ENCODE data around the gene BATF.

BATF gene

DNA sequence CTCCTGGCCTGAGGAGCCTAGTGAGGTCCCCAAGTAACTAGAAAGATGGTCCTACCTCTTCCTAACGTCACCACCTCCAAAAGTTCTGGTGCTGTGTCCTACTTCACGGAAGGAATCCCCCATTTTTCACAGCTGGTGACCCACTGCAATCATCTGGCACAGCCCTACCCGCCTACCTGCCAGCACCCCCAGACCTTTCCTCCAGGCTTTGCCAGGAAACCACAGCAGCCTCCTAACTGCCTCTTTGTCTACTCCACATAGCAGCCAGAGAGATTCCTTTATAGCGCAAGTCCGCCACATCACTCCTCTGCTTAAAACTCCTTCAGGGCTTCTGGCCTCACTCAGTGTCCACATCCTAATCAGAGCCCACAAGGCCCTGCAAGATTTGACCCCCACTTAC lies 42.8 kb downstream of the BATF start:
- TF ChIP-seq ZFX (IDR thresholded peaks at IDR 0.05; ENCODE audit: borderline replicate concordance) = no peak
- TF ChIP-seq, protein P1, sequence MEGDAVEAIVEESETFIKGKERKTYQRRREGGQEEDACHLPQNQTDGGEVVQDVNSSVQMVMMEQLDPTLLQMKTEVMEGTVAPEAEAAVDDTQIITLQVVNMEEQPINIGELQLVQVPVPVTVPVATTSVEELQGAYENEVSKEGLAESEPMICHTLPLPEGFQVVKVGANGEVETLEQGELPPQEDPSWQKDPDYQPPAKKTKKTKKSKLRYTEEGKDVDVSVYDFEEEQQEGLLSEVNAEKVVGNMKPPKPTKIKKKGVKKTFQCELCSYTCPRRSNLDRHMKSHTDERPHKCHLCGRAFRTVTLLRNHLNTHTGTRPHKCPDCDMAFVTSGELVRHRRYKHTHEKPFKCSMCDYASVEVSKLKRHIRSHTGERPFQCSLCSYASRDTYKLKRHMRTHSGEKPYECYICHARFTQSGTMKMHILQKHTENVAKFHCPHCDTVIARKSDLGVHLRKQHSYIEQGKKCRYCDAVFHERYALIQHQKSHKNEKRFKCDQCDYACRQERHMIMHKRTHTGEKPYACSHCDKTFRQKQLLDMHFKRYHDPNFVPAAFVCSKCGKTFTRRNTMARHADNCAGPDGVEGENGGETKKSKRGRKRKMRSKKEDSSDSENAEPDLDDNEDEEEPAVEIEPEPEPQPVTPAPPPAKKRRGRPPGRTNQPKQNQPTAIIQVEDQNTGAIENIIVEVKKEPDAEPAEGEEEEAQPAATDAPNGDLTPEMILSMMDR (IDR thresholded peaks at IDR 0.05) = no peak
- no peak overlapping the region for H3K27ac ChIP-seq

DNA sequence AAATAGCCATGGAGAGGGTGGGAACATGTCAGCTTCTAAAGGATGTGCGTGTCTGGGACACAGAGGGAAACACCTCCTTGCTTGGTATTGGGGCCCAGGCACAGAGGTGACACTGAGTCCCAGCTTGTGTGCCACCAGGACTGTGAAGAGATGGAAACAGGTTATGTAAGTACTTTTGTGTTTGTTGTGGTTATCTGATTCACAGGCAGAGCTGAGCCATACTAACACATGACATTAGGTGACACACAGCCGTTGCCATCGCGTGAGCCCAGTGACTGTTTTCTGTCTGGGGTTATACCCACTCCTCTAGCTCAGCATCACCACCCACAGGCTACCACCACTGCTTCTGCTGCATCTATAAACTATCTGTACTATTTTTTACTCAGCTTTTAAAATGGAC lies 44.1 kb downstream of the BATF start:
- no peak overlapping the region for H3K27ac ChIP-seq
- TF ChIP-seq ZFX (IDR thresholded peaks at IDR 0.05; ENCODE audit: borderline replicate concordance) = no peak
- TF ChIP-seq, protein P1 (IDR thresholded peaks at IDR 0.05) = no peak

DNA sequence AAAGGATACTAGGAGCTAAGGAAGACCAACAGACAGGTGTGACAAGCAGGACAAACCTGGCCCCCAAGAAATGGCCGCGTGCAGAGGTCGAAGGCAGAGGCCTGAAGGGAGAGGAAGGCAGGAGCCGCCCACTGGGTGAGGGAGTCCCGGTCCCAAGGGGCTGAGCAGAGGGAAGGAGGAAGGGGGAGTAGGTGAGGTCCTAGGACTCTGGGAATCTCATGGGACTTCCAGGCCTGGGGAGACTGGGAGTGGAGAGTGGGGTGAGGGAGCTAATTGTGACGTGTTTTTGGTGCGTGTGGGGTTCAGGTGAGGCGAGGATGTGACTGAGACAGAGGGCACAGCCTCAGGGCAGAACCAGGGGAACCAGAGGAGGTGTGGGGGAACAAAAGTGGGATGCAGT lies 44.5 kb downstream of the BATF start:
- TF ChIP-seq, protein P1 (IDR thresholded peaks at IDR 0.05) = no peak
- no peak for TF ChIP-seq ZFX (IDR thresholded peaks at IDR 0.05; ENCODE audit: borderline replicate concordance)
- H3K27ac ChIP-seq = no peak overlapping the region

DNA sequence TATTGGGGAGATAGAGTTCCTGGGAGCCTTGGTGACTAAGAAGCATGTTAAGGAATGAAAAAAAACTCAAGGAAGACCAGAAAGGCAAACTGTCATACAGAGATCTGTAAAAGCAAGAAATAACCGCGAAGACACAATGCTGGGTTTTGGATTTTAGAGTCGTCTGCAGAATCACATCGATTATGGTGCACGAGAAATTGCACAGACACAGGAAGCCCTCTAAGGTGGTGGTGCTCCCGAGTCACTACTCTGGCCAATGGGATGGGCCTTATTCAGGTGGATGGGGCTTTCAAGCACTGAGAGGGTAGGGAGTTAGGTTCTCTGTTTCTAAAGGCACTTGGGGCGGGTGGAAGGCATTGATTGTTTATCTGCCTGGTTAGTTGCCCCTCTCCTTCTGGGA lies 45.9 kb downstream of the BATF start:
- TF ChIP-seq, protein P1 (IDR thresholded peaks at IDR 0.05) = no peak
- TF ChIP-seq ZFX (IDR thresholded peaks at IDR 0.05; ENCODE audit: borderline replicate concordance) = no peak
- H3K27ac ChIP-seq = no peak overlapping the region

DNA sequence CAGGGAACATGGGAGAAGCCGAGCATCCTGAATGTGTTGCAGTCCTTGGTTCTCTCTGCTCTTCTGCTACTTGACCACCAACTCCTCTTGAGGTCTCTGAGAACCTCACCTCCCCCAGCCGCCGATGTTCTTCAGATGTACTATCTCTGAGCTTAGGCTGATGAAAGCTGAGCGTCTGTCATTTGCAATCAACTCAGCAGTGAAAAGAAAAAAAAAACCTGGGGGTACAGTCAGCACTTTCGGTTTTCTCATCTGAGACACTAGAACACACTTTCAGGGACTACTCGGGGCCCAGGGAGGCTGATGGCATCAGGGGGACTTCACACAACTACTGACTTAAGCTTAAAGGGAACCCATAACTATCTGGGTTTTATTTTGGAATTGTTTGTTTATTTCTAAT lies 46.5 kb downstream of the BATF start:
- no peak for TF ChIP-seq ZFX (IDR thresholded peaks at IDR 0.05; ENCODE audit: borderline replicate concordance)
- TF ChIP-seq, protein P1 (IDR thresholded peaks at IDR 0.05) = no peak
- H3K27ac ChIP-seq = no peak overlapping the region

DNA sequence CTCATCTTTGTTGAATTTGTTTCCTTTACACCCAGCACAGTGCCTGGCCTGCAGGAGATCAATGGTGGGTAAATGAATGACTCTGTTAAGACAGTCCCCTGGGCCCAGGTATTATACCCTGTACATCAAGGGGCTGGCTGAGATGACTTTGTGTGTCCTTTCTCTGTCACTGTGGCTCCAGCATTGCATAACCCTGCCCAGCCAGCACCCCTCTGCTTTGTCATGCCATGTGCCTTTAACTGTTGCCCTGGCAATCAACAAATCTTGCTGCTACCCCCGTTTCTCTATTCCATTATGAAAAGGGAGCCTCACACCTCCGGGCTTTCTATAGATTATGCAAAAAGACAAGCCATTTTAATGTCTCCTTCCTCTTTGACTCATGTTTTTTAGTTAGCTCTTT lies 48.5 kb downstream of the BATF start:
- no peak for TF ChIP-seq ZFX (IDR thresholded peaks at IDR 0.05; ENCODE audit: borderline replicate concordance)
- TF ChIP-seq, protein P1 (IDR thresholded peaks at IDR 0.05) = no peak
- H3K27ac ChIP-seq = no peak overlapping the region

DNA sequence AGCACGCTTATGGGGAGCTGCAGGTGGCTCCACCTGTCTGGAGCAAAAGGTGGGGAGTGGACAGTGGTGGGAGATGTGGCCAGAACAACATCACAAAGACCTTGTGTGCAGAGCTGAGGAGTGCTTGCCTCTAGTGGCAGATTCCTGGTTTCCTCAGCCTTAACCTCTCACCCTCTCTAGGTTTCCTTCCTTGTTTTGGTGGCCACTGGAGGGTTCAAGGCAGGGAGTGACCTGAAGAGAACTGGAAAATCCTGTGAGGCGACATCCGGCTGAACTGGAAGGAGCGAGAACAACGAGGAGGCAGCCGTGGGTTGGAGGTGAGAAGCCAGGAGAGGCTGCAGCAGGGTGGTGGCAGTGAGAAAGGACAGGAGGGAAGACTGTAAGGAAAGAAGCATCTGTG lies 49.8 kb downstream of the BATF start:
- no peak for TF ChIP-seq ZFX (IDR thresholded peaks at IDR 0.05; ENCODE audit: borderline replicate concordance)

DNA sequence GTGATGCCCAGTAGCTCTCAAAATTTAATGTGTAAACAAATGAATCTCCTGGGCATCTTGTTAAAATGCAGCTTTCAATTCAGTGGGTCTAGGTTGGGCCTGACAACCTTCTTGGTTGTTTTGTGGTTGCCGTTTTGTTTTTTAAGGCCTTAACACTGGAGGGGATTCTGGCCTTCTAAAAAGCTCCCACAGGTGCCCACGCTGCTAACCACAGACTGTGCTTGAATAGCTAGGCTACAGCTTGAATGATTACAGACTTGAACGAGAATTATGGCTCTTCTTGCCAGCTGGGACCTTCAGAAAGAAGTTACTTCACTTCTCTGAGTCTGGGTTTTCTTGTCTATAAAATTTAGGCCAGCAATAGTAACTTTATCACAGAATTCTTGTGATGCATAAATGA lies 54.8 kb downstream of the BATF start:
- TF ChIP-seq, protein P1 (IDR thresholded peaks at IDR 0.05) = no peak
- TF ChIP-seq ZFX (IDR thresholded peaks at IDR 0.05; ENCODE audit: borderline replicate concordance) = no peak
- no peak overlapping the region for H3K27ac ChIP-seq

More for the DNA sequence above, 49.8 kb downstream of the BATF start:
- H3K27ac ChIP-seq = no peak overlapping the region

Data from 22Rv1 (cell line).